ENCODE results near the gene KHDC3L.

KHDC3L gene, protein sequence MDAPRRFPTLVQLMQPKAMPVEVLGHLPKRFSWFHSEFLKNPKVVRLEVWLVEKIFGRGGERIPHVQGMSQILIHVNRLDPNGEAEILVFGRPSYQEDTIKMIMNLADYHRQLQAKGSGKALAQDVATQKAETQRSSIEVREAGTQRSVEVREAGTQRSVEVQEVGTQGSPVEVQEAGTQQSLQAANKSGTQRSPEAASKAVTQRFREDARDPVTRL

DNA sequence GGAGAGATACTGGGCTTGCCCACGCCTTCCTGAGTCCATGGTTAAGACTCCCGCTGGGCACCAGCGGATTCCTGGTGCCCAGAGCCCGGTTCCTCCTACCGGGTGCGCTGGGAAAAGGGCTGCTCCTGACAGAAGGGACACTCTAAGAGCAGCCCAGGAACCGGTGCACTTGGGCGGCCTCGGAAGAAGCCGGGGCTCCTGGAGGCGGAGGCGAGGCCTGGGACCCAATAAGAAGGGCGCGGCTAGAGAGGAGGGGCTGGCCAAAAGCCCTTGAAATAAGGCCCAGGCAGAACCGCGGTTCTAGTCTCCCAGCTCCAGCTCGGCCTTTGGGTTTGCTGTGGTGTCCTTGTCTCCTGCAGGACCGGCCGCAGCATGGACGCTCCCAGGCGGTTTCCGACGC is at the start of gene KHDC3L:
Gene KHDC3L (plus strand): TSS at position 301 of the 400 bp plus-strand sequence. CDS start 72 bp downstream, at position 373.
- no peak for DNase-seq (ENCODE audit: low read depth)

DNA sequence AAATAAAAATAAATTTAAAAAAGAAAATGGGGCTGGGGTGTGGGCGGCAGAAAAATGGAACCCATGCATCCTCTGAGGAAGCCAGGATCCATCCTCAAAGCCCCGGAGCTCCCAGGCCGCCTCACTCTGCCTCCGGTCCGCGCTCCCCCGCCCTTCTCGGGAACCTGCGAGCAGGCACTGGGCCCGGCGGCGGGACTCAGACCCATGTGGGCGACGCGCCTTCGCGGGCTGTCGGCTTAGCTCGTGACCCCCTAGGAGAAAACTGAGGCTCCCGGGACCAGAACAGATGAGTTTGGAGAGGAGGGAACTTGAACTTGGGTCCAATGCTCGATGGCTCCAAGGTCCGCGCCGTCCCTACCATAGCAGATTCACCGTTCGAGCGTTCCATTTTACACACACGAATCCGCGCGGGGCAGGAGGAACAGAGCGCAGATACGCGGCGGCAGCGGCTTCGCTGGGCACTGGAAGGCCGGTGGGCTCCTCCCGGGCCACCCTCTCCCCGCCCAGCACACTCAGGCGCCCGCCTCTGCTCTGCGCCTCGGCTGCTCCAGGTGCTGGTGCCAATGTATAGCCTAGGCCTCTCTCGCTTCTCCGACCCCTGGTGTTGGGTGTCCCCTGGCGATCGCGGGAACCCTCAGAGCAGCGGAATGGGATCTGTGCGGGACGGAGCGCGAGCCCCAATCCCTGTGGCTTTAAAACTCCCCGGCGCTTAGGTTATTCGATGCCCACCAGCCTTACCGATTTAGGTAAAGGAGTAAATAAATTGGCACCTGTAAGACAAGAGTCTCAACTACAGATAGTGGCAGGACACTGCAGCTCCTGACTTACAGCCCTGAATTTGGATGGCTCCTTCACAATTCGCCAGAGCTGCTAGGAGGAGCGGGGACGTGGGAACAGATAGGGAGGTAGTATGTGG is 47.6 kb upstream of the KHDC3L start:
- no peak for DNase-seq (ENCODE audit: low read depth)

DNA sequence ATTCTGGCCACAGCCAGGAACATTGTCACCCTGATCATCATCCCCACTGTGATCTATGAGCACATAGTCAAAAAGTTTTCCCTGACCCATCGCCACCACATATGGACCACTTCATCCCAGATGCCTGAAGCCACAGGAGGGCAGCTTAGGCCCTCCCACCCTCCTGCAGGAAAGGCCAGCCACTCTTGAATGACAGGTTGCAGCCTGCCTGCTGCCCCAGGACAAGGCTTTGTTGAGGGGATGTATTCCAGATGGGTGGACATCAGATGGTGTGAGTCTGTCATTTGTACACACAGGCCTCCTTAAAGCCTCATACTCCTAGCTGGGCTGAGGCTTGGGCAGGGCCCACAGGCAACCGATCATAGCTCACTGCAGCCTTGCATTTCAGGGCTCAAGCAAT is 39.1 kb upstream of the KHDC3L start:
- DNase-seq (ENCODE audit: low read depth): no peak

DNA sequence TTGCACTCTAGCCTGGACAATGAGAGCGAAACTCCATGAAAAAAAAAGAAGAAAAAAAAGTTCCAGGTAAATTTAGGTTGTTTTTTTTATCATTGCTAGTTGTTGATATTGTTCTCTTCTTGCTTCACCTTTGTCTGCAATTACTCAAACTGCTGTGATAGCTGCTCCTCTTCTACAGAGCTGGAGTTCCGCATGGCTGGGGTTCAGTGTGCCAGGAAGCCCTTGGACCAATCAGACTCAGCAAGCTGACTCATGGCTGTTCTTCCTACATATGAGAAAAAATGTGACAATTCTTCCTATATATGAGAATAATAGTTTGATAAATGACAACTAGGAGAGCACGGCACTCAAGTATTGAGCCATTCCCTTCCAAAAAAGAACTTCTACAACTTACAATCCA is 36.8 kb upstream of the KHDC3L start:
- DNase-seq (ENCODE audit: low read depth): no peak

DNA sequence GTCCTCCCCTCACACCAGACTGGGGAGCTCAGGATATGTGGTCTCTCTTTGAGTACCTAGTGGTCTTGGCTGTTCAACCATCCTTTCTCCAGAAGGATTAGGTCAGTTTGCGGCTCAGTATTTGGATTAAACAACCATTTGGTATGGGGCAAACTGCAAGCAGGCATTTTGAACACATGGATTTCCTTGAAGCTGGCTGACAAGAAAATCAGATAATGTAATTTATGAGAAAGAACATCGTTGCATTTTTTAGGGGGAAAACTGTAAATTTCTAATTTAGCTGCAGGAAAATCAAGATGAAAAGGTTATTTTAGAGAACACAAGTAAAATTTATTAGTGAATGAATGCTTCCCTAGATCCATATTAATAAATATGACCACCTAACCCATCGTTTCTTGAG is 33.7 kb upstream of the KHDC3L start:
- DNase-seq (ENCODE audit: low read depth): no peak

DNA sequence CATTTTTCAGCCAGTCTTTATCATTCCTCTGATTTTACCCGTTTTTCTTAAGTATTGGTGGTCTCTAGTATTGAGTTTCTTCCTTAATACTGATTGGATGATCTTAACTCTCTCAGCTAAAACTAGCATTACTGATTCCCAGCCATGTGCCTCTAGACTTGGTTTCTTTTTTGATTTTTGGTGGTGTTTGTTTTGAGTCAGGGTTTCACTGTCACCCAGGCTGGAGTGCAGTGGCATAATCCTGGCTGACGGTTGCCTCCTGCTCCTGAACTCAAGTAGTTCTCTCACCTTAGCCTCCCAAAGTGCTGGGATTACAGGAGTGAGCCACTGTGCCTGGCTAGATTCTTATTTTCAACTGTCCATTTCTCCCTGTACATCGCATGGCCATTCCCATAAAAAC is 33.3 kb upstream of the KHDC3L start:
- no peak for DNase-seq (ENCODE audit: low read depth)

DNA sequence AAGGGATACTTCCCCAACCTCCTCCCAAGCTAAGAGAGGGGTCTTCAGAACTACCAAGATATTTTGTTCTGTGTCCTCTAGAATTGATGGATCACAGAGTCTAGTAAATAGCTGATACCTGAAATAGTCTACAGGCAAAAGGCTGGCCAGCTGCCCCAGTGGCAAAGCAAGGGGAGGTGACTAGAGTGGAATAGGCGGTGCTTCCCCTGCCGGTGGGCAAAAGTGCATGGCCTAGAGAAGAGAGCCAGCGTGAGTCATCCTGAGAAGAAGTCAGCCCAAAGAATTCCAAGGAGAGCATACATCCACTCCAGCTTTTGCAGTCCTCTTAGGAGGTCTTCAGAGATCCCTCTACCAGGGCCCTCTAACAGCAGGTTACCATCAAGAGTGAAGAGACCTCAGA is 23.1 kb upstream of the KHDC3L start:
- DNase-seq (ENCODE audit: low read depth): no peak

DNA sequence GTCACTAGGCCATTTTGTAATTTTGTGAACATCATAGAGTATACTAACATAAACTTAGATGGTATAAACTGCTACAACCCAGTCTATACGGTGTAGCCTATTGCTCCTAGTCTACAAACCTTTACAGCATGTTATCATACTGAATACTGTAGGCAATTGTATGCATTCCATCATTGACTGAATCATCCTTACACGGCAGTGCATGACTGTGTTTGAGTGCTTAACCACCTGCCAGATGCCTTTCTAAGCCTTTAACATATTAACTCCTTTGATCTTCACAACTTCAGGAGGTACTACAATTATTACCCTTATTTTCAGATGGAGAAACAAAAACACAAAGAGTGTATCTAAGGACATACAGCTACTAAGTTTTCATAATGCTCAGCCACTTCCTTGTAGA is 22.4 kb upstream of the KHDC3L start:
- DNase-seq (ENCODE audit: low read depth): no peak

DNA sequence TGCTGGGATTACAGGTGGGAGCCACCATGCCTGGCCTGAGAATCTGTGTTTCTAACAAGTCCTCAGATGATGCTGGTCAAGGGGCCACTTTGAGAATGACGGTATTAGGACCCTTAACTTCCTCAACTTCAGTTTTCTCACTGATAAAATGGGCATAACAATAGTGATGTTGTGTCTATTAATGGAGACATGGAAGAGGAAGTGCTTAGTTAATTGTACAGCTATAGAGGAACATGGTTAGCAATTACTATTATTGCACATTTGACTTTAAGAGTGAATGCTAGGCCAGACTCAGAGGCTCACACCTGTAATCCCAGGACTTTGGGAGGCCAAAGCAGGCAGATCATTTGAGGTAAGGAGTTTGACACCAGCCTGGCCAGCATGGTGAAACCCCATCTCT is 21.1 kb upstream of the KHDC3L start:
- DNase-seq (ENCODE audit: low read depth): no peak

DNA sequence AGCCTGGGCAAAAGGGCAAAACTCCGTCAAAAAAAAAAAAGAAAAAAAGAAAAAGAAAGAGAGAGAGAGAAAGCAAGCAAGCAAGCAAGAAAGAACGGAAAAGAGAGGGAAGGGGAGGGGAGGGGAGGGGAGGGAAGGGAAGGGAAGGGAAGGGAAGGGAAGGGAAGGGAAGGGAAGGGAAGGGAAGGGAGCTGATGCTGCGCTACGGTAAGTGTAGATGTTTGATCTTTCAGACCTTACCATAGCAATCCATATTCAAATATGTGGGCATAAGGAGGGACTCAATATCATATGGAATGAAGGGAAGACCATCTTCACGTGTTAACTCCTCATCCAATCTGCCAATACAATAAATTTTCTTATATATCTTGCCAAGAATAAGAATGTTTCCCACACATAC is 20.3 kb upstream of the KHDC3L start:
- no peak for DNase-seq (ENCODE audit: low read depth)

DNA sequence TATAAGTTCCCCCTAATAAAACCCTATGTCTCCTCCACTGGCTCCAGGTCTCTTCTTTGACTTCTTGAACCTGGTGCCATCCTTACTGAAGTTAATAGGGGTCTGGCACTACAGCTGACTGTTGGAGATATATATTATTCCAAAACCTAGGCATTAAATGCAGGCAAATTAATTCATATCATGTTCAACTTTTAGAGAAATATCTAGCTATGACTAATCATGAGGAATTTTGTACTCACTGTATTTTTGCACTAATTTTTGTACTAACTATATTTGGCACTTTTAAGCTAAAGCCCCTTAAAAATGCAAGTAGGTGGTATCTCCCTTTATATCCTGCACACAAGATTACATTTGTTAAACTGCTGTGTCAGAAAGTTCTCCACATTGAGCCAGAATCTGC is 19.3 kb upstream of the KHDC3L start:
- DNase-seq (ENCODE audit: low read depth): no peak

DNA sequence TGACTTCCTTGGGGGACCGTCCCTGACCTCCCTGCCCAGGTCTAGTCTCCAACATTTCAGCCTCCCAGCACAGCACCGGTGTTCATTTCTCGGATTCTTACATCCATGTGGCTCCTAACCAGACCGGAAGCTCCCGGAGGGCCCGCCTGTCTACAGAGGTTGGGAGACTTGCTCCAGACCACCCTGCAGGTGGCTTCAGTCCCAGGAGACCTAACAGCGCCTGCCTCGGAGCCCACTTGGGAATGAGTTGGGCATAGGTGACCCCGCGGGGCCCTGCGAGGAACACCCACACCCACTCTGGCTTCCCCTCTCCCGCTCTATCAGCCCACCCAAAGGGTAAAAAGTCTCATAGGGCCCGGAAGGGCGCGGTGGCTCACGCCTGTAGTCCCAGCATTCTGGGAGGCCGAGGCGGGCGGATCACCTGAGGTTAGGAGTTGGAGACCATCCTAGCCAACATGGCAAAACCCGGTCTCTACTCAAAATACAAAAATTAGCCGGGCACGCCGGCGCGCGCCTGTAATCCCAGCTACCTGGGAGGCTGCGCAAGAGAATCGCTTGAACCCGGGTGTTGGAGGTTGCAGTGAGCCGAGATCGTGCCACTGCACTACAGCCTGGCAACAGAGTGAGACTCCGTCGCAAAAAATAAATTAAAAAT is 13.8 kb upstream of the KHDC3L start:
- no peak for DNase-seq (ENCODE audit: low read depth)

DNA sequence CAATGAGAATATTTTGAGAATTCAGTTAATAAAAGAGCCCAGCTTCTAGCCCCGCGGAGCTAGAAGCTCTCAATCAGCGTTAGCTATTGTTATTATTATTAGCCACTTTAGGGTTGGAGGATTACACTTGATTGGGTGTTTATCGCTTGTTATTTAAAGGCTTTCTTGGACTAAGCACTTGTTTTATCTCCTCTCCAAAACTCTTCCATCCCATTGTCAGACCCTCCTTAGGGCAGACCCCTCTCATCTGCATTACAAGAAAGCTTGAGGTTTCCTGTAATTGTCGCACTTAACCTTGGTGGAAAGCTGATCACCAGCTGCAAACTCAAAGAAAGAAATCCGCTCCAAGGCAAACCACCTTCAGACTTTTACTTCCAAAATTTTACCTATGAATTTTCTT is 13.1 kb upstream of the KHDC3L start:
- DNase-seq (ENCODE audit: low read depth): no peak

DNA sequence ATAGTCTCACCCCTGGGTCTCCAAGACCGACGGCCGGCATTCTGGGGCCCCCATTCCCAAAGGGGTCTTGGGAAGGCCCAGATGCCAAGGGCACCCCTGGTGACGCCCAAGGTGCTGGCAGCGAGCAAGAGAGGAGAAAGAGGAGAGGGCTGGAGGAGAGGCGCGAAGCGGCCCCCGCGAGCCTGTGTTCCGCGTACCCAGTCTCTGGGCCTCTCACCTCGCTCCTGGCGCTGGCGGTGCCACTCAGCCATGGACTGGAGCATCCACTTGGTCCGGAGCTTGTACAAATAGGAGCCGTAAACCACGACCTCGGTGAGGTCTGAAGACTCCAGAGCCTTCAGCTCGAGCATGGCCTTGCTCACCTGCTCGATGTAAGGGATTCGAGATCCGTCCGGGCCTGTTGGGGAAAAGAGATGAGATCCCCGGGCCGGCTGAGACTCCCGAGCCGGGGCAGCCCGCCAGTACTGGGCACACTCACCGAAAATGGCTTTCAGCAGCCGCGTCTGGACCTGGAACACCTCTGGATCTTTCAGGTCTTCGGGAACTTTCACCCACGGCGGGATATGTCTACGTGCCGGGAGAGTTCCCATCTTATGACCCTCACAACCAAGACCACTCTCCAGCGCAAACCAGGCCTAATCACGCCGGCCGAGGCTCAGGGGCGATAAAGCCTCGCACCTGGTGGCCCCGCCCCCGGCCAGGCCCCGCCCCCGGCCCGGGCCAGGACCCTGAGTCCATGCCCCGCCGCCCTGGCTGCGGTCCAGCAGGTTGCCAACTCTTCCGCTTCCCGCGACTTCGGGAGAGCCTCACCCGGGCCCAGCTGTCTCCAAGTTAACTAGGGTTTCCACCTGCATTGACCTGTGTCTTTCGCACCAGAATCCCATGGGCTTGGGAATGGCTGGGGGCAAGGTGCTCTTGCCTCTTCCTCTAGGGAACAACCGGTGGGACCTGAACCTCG is 8.5 kb upstream of the KHDC3L start, which contains the start of gene DPPA5:
Gene DPPA5 (minus strand): TSS at position 641 of the 958 bp plus-strand sequence. CDS start 51 bp downstream, at position 590.
- no peak for DNase-seq (ENCODE audit: low read depth)

DNA sequence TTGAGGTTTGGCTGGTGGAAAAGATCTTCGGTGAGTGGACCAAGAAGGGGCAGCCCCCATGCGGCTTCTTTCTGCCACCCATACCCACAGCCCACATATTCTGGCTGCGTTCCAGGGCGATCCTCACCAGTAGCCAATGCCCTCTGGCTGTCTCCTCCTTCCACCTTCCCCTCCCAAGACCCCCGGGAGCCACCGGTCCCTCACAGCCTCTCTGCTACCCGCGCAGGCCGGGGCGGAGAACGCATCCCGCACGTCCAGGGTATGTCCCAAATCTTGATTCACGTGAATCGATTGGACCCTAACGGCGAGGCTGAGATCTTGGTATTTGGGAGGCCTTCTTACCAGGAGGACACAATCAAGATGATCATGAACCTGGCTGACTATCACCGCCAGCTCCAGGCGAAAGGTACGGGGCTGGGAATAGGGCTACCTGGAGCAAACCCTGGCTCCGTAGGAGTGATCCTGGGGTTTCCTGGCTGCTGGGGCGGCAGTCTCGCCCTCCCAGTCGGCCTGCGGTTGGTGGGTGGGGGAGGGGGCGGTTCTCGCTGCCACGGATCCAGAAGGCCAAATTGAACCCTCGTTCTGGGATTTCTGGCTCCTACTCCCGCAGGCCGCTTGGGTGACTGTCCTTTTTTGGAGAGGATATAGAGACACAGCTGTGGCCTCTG is 545 bp downstream of the KHDC3L start:
- DNase-seq (ENCODE audit: low read depth): no peak

DNA sequence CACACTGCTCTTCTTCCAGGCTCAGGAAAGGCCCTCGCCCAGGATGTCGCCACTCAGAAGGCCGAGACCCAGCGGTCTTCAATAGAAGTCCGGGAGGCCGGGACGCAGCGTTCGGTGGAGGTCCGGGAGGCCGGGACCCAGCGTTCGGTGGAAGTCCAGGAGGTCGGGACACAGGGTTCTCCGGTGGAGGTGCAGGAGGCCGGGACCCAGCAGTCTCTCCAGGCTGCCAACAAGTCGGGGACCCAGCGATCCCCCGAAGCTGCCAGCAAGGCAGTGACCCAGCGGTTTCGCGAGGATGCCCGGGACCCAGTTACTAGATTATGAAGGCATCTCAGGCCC is 1.0 kb downstream of the KHDC3L start:
- no peak for DNase-seq (ENCODE audit: low read depth)

DNA sequence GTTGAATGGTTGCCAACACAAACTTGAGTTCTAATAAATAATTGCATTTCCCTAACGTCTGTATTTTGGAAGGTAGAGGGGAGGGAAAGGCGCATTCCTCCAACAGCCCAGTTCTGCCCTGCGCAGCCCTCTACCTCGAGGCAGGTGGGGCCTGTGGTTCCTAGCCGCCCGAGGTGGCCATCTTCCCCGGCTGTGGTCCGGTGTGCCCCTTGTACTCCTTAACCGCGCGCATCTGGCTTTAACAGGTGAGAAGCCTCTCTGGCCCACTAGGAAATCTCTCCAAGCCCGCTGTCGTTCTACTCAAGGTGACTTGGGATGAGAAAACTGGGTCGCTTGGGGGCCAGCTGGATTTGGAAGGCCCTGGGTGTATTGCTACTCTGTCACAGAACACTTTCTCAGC is 1.7 kb downstream of the KHDC3L start:
- DNase-seq (ENCODE audit: low read depth): no peak

DNA sequence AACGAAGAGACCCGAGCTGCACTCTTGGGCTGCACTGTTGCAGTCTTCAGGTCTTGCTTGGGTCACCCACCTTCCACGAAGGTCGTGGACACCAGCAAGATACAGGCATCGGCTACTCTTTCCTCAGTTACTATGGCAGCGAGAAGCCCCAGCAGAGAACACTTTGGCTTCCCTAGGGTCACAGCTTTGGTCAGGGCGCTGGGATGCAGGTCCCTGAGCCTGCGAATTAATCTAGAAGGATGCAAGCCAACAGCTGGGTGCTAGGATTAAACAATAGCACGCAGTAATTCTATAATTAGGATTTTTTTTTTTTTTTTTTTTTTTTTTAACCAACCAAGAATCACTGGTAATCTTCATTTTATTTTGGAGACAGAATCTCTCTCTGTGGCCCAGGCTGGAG is 2.1 kb downstream of the KHDC3L start:
- no peak for DNase-seq (ENCODE audit: low read depth)

DNA sequence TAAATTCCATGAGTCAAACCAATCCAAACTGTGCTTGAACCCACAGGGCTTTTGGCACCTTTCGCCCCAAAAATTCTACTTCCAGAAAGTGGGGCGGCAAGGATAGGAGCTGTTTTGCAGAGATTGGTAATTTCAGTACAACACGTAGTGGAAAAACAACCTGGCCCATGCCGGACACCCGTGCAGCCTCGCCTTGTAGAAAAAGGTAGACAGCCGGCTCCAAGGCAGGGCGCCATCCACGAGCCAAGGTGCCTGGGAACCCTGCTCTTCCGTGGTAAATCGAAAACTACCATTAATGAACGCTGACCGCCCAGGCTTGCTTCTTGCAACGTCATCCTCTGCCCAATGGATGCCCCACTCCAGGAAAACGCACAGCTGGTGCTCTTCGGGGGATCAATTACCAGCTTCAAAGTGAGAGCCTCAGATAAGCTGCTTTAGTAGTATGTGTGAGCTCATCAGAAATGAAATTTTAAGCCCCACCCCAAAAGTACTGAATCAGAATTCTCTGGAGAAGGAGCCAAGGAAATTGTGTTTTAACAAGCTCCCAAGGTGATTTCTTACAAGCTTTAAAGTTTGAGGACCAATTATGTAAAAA is 5.4 kb downstream of the KHDC3L start:
- no peak for DNase-seq (ENCODE audit: low read depth)

DNA sequence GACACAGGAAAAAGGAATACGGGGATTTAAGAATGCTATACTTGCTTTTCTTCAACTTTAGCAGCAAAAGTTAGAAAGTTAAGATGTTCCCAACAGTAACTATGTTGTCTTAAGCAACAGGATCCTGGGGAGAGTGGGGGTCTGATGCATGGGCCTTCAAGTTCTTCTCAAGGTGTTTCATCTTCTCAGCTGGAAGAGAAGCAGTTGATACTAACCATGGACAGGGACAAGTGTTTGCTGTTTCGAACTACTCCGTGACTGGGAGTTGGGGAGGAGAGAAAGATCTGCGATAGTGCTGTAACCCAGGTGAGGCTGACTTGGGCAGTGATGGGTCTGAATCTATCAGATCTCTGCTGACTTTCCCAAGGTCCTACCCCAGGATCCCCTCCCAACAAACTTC is 6.2 kb downstream of the KHDC3L start:
- no peak for DNase-seq (ENCODE audit: low read depth)

DNA sequence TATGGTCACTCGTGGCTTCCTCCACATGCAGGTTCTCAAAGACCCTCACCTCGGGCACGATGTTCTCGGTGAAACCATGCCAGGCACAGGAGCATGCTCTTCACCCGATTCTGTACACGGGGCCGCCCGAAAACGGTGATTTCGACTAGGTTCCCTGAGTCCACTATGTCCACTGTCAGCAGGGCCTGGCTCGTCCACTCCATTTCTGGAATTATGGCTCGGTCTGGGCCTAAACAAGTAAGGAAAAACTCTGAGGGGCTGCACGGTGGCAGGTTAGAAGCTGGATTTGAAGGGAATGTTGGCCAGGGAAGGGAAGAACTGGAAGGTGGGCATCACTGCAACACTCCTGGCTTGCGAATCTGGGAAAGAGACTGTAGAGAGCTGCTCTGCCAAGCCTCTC is 6.7 kb downstream of the KHDC3L start:
- DNase-seq (ENCODE audit: low read depth): no peak
